Stimulated activated CD8-positive, alpha-beta memory T cell treated with anti-CD3 and anti-CD28 coated beads, Interleukin-15, amount 100 ng/mL, for 4 hours (primary cell): ENCODE measurements around the gene MINK1.

ENCODE experiments used
- DNase-seq, 2 donors: peaks; one replicate each; pipeline ENCODE4 v3.0.0-alpha.2; 2020; ENCODE audit warnings: low read depth in 2 of 2

The MINK1 gene

DNA sequence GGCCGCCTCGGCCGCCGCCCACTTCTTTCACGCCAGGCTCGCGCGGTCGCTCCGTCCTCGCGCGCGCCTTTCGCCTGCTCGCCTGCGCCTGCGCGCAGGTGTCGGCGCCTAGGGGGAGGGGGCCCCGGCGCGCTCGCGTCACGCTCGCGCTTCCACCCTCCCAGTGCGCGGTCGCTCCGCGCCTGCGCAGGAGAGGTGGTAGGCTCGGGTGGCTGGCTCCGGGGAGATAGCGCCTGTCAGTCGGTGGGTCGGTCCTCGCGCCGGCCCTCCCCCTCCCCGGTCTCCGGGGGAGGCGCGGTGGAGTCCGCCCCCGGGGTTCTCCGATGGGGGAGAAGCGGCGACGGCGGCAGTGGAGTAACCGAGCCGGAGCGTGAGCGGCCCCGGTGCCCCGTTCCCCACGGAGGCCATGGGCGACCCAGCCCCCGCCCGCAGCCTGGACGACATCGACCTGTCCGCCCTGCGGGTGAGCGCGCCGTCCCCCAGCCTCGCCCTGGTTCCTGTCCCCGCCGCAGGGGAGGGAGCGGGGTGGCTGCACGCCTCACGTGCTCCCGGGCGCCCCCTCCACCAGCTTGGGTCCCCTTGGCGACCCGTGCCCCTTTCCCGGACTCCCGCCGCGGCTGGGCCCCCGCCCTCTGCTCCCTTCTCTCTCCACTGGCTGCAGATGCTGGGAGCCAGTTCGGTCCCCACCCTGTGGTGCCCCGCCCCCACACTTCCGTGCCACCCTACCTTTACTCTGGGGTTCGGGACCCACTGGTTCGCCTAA, at the start of gene MINK1:
Gene MINK1, plus strand, starts transcription at position 163 of the 763 bp plus-strand sequence. Its CDS starts 244 bp downstream, at position 407.
- peak; percentile 78 to 84 for DNase-seq

GRCh38 chr17:4785311-4786105, 47.6 kb upstream of the MINK1 start:
- DNase-seq, result no peak

- DNase-seq, result no peak
Measured at GRCh38 chr17:4786106-4786511, 47.0 kb upstream of the MINK1 start, which contains the start of gene VMO1. TSS of gene VMO1 (minus strand) at chr17:4786364. CDS start at chr17:4786352, 12 bp downstream.

DNA sequence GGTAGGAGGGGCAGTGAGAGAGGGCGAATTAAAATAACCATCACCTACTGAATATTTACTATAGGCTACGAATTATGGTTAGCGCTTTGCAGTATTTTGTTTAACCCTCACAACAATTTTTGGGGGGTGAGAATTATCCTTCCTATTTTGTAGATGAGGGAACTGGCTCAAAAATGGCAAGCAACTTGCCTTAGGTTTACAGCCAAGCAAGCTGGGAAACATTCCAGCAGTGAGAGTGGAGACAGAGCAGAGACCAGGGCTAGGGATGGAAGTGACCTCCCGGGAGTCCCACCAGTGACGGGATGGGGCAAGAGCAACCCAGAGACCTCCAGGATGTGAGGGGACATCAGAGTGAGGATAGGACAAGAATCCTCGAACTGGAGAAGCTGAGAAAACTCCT, 46.6 kb upstream of the MINK1 start:
- DNase-seq, result no peak

DNA sequence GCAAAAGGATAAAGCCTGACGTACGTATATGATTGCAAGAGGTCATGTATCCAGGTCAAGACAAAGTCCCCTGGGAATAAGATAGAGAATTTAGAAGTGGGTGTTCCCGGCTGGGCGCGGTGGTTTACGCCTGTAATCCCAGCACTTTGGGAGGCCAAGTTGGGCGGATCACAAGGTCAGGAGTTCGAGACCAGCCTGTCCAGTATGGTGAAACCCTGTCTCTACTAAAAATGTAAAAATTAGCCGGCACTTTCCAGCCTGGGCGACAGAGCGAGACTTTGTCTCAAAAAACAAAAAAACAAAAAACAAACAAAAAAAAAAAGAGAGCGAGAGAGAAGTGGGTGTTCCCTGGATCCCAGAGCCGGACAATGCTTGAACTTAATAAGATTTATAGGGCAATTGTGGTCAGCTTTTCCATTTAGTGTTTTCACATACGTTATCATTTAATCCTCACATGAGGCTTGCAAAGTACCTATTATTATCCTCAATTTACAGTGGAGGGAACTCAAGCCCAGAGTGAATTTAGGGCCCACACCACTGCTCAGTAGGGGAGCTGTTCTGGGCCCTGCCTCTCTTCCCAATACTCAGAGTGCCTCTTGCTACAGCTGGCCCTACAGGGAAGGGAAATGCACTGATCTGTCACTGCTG, 44.9 kb upstream of the MINK1 start:
- no peak for DNase-seq

- DNase-seq, result no peak
Measured at GRCh38 chr17:4788807-4789700, 44.1 kb upstream of the MINK1 start, which contains the start of gene GLTPD2. TSS of gene GLTPD2 (plus strand) at chr17:4788964. CDS start at chr17:4789012, 48 bp downstream.

GRCh38 chr17:4789701-4789950, 43.5 kb upstream of the MINK1 start:
- DNase-seq, result no peak

DNA sequence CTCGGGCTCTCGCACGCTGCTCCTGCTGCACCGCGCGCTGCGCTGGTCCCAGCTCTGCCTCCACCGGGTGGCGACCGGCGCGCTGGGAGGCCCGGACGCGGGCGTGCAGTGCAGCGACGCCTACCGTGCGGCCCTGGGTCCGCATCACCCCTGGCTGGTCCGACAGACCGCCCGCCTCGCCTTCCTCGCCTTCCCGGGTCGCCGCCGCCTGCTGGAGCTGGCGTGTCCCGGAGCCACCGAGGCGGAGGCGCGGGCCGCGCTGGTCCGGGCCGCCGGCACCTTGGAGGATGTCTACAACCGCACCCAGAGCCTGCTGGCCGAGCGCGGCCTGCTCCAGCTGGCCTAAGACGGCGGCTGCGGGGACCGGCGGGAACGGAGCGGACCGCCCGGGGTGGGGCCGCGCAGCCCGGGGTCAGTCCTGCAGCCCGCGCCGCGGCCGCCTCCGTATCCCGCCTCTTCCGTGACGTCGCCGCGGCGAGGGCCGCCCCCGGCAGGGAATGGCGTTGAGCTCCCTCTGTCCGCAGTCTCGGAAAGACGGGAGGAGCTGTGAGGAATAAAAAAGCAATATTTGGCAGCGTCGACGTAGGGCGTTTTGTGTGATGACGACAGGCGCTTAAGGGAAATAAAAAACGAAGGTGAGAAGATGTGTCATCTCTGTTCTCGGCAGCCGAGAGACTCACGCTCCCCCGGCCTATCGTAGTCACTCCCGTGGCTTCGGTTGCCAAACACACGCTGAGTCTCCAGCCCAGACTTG, 43.0 kb upstream of the MINK1 start:
- peak; percentile 56 to 58 for DNase-seq

GRCh38 chr17:4790705-4791088, 42.4 kb upstream of the MINK1 start:
- DNase-seq, result no peak

DNA sequence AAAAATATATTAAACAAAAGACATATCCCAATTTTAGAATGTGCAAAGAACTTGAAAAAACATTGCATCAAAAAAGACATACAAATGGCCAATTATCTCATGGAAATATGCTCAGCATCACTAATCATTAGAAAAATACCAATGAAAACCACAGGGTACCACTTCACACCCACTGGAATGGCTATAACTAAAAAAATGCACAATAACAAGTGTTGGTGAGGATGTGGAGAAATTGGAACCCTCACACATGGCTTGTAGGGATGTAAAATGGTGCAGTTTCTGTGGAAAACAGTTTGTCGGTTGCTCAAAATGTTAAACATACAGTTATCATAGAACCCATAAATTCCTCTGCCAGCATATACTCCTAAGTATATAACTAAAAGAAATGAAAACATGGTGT, 38.0 kb upstream of the MINK1 start:
- DNase-seq, result no peak

DNA sequence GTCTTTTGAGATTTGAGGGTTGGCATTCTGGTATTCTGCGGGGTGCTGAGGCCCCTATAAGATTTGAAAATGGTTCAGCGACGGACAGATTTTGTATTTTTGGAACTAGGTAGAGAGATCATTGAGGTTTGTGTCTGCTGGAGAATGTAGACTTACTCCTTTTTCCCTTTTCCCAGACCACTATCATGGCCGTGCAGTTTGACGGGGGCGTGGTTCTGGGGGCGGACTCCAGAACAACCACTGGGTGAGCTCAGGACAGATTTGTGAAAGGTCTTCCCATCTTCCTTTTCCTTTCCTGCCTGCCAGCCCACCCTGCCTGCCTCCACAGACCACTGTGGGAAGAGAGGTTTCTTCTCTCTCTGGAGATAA, 36.6 kb upstream of the MINK1 start:
- DNase-seq, result no peak

GRCh38 chr17:4800462-4801196, 32.5 kb upstream of the MINK1 start:
- no peak for DNase-seq

GRCh38 chr17:4802228-4802627, 30.9 kb upstream of the MINK1 start, which contains the start of gene C17orf114:
TSS of gene C17orf114 (minus strand) at chr17:4802328.
- DNase-seq, result no peak

DNA sequence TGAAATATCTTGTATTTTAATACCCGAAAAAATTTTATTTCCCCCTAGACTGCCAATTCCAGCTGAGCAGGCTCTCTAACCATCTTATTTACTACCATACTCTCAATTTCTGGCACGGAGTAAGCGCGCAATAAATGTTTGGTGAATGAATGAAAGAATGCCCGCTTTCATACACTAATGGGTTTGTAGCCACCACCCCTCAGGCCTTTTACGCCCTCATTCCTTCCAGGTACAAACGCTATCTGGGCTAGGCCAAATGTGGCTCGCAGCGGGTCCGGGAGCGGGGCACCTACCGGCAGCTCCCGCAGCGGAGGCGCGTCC, 26.7 kb upstream of the MINK1 start:
- no peak for DNase-seq

DNA sequence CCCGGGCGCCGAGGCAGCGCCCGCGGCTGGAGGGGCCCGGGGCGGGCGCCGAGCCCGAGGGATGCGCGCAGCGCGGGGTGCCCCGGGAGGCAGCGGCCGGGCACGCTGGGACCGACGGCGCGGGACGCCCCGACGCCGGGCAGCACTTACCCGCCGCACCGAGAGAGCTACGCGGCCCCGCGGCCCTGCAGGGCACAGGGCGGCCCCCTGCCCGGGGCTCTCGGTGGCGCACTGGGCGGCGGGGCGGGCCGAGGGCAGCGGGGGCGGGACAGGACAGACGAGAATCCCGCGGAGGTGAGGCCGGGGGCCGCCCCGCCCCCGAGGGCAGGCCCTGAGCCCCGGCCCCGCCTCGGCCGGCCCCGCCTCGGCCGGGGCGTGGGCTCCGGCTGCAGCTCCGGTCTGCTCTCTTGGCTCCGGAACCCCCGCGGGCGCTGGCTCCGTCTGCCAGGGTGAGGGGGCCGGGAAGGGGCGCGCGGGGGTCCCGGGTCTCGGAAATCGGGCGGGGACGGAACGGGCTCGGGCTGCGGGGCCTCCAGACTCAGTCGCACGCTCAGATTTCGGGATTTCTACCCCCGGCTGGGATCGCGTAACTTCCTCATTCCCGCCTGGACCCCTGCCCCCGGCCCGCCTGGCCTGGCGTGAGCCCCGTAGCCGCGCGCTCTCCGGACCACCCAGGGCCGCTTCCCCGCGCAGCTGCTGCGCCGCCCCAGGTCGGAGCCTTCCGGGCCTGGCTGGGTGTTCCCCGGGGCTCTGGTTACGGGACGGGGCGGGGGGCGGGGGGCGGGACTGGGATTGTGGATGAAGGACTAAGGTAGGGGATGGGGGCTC, 26.1 kb upstream of the MINK1 start, which contains the start of gene PLD2:
Gene PLD2, plus strand, starts transcription at position 376 of the 828 bp plus-strand sequence. CDS start 621 bp downstream, outside the sequence.
- peak; percentile 68 to 74 for DNase-seq

DNA sequence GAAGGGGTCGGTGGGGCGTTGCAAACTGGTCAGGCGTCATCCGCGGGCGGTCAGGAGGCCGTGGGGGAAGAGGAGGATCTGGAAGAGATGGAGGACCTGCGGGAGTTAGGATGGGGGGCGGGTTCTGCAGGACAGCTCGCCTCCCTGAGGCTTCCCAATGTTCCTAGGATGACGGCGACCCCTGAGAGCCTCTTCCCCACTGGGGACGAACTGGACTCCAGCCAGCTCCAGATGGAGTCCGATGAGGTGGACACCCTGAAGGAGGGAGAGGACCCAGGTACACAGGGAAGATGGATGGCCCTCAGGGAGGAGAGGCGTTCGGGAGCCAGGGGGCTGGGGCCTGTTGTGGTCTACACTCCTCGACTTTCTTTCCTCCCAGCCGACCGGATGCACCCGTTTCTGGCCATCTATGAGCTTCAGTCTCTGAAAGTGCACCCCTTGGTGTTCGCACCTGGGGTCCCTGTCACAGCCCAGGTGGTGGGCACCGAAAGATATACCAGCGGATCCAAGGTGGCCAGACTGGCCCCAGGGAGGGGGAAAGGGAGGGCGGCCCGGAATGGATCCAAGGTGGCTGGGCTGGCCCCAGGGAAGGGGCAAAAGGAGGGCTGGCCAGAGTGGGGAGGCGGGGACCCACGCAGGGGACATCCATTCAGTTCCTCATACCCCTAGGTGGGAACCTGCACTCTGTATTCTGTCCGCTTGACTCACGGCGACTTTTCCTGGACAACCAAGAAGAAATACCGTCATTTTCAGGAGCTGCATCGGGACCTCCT, 25.3 kb upstream of the MINK1 start:
- no peak for DNase-seq

- no peak for DNase-seq
Measured at GRCh38 chr17:4808378-4808767, 24.8 kb upstream of the MINK1 start.

DNA sequence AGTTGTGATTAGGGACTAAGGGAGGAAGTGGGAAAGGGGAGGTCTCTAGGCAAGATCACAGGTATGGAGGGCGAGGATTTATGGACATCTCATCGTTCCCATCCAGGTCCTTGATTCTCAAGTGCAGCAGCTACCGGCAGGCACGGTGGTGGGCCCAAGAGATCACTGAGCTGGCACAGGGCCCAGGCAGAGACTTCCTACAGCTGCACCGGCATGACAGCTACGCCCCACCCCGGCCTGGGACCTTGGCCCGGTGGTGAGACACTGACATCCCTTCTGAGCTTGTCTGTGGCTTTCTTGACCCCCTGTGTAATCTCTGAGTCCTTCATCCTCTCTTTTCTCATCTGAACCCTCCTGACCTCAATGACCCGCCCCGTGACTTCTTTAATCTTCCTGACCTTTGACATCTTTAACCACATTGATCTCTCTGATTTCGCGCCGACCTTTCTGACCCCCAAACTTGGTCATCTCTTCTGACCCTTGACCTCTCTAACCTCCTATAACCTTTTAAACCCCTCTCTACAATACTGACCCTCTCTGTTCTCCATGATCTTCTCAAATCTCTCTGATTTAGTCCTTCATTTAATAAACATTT, 22.3 kb upstream of the MINK1 start:
- no peak for DNase-seq
